SK-N-SH (cell line): ENCODE data around the gene ENTPD7. TPM values are rescaled to one million over a fixed set of nuclear protein-coding genes. Genes with fewer than 3 reads are reported as not detected.

Source experiments
- CTCF ChIA-PET: fragments of 300-600, 350-600 bp; formaldehyde crosslinking; extraction: SDS; loops from one replicate; lab custom pipeline; 2021; lab: Yijun Ruan, JAX
- POLR2A ChIA-PET: fragments of 350-600 bp; sonication (Branson Sonifier 250); formaldehyde crosslinking; extraction: SDS; loops from one replicate; lab custom pipeline; 2020; ENCODE audit warnings: antibody characterized with exemption, inconsistent platforms; lab: Yijun Ruan, JAX
- DNase-seq: peaks from one replicate; pipeline ENCODE4 v3.0.0; 2012
- H2AFZ ChIP-seq: fragments of 200-600 bp; sonication (generic); 2 replicates; pipeline ENCODE4 v1.8.1; 2016; ENCODE audit warnings: antibody characterized with exemption, mild to moderate bottlenecking, low read depth
- H3F3A ChIP-seq: fragments of 200-600 bp; sonication (generic); replicated peaks from 2 replicates; pipeline ENCODE3; 2016; ENCODE audit warnings: antibody characterized with exemption, mild to moderate bottlenecking; ENCODE audit not compliant: insufficient read depth
- H3K27ac ChIP-seq, 2 experiments: fragments of 200-500 bp in 1 of 2; fragments of 200-600 bp in 1 of 2; sonication (Bioruptor generic) in 1 of 2; sonication (generic), shearing (Covaris generic) in 1 of 2; 2 replicates each; pipeline versions ENCODE4 v1.5.1 to v1.6.1; 2014 to 2016; ENCODE audit warnings: low read depth in 2 of 2, inconsistent platforms in 1 of 2, low read length in 1 of 2, mild to moderate bottlenecking in 1 of 2, mixed read lengths in 1 of 2
- H3K27me3 ChIP-seq: fragments of 200-600 bp; sonication (generic), shearing (Covaris generic); 2 replicates; pipeline ENCODE4 v1.6.1; 2016; ENCODE audit warnings: mixed run types; ENCODE audit not compliant: insufficient read depth
- H3K36me3 ChIP-seq, 2 experiments: fragments of 200-500 bp in 1 of 2; fragments of 200-600 bp in 1 of 2; sonication (Bioruptor generic) in 1 of 2; sonication (generic) in 1 of 2; replicated peaks in 1 of 2; 2 replicates each; pipeline versions ENCODE3 to v1.5.1; 2014 to 2016; ENCODE audit warnings: low read length in 1 of 2, mild to moderate bottlenecking in 1 of 2; ENCODE audit not compliant: insufficient read depth in 2 of 2, control insufficient read depth in 1 of 2
- H3K4me1 ChIP-seq, 2 experiments: fragments of 200-500 bp in 1 of 2; fragments of 200-600 bp in 1 of 2; sonication (Bioruptor generic) in 1 of 2; sonication (generic), shearing (Covaris generic) in 1 of 2; 2 replicates each; pipeline versions ENCODE4 v1.5.1 to v1.6.1; 2014 to 2016; ENCODE audit warnings: low read depth in 1 of 2, low read length in 1 of 2, mixed run types in 1 of 2; ENCODE audit not compliant: insufficient read depth in 2 of 2, control insufficient read depth in 1 of 2
- H3K4me2 ChIP-seq: fragments of 200-600 bp; sonication (generic), shearing (Covaris generic); 2 replicates; pipeline ENCODE4 v1.6.1; 2017; ENCODE audit warnings: mixed run types
- H3K4me3 ChIP-seq, 2 experiments: fragments of 200-500 bp in 1 of 2; fragments of 200-600 bp in 1 of 2; sonication (Bioruptor generic) in 1 of 2; sonication (generic), shearing (Covaris generic) in 1 of 2; 2 replicates each; pipeline versions ENCODE4 v1.5.1 to v1.8.1; 2014 to 2016; ENCODE audit warnings: low read depth in 2 of 2, inconsistent platforms in 1 of 2, low read length in 1 of 2, mild to moderate bottlenecking in 1 of 2, mixed read lengths in 1 of 2, moderate library complexity in 1 of 2
- H3K79me2 ChIP-seq: fragments of 200-600 bp; sonication (generic); 2 replicates; pipeline ENCODE4 v1.8.1; 2017; ENCODE audit warnings: mild to moderate bottlenecking; ENCODE audit not compliant: insufficient read depth
- H3K9ac ChIP-seq: fragments of 200-600 bp; sonication (generic); 2 replicates; pipeline ENCODE4 v1.6.1; 2017; ENCODE audit warnings: mixed run types
- H3K9me2 ChIP-seq: fragments of 200-600 bp; sonication (generic); 2 replicates; pipeline ENCODE4 v1.6.1; 2017; ENCODE audit warnings: mixed run types
- H3K9me3 ChIP-seq: fragments of 200-600 bp; sonication (generic); 2 replicates; pipeline ENCODE4 v1.6.1; 2017; ENCODE audit warnings: mixed run types, mild to moderate bottlenecking, moderate library complexity
- H4K20me1 ChIP-seq: fragments of 200-600 bp; sonication (generic); 2 replicates; pipeline ENCODE4 v1.6.1; 2017; ENCODE audit warnings: mild to moderate bottlenecking, mixed run types; ENCODE audit not compliant: insufficient read depth
- ELF1 ChIP-seq: IDR thresholded peaks from 2 replicates; pipeline ENCODE4 v1.4.0; 2012
- EP300 ChIP-seq, 2 experiments: IDR thresholded peaks; 2 replicates each; pipeline versions ENCODE4 v1.4.0 to v1.6.1; 2012; ENCODE audit warnings: borderline replicate concordance in 1 of 2, low read depth in 1 of 2, low read length in 1 of 2
- GABPA ChIP-seq: IDR thresholded peaks from 2 replicates; pipeline ENCODE4 v1.4.0; 2012; ENCODE audit warnings: low read depth, mild to moderate bottlenecking
- JUND ChIP-seq: IDR thresholded peaks from 2 replicates; pipeline ENCODE4 v1.4.0; 2012
- NRF1 ChIP-seq: IDR thresholded peaks from 2 replicates; pipeline ENCODE4 v1.6.1; 2012; ENCODE audit warnings: low read depth, mild to moderate bottlenecking, low read length
- POLR2AphosphoS5 ChIP-seq: IDR thresholded peaks from 2 replicates; pipeline ENCODE4 v1.6.1; 2012; ENCODE audit warnings: low read depth, low read length
- RFX5 ChIP-seq: IDR thresholded peaks from 2 replicates; pipeline ENCODE4 v1.6.1; 2012; ENCODE audit warnings: mild to moderate bottlenecking, improper control_type of control experiment, low read length
- TEAD4 ChIP-seq: IDR thresholded peaks from 2 replicates; pipeline ENCODE4 v1.4.0; 2012; ENCODE audit warnings: mild to moderate bottlenecking, borderline replicate concordance; ENCODE audit not compliant: insufficient read depth
- WGBS: methylation state at CpG from one replicate; pipeline ENCODE4 v1.1.6; 2017; ENCODE audit warnings: low lambda C conversion rate; 5-methylcytosine and 5-hydroxymethylcytosine counted together
- polyA plus RNA-seq, 3 experiments: library from polyadenylated mRNA; depleted of rRNA; stranded (reverse); fragments of >200 nt; gene quantifications; 2 replicates each; pipeline ENCODE4 v1.2.3, GENCODE V29; 2012
- TF ChIP-seq, protein P1 (sequence below): IDR thresholded peaks from 2 replicates; pipeline ENCODE4 v1.4.0; 2012; ENCODE audit warnings: low read depth, borderline replicate concordance
- TF ChIP-seq, protein P2 (sequence below): IDR thresholded peaks from 2 replicates; pipeline ENCODE4 v1.4.0; 2012; ENCODE audit warnings: low read depth, borderline replicate concordance
- TF ChIP-seq, protein P3 (sequence below): IDR thresholded peaks from 2 replicates; pipeline ENCODE4 v1.4.0; 2012; ENCODE audit warnings: low read depth

ENTPD7 gene
- polyA plus RNA-seq, 1 of the 3 experiments (the other 2 are of a cell fraction), result 3.9 TPM

DNA sequence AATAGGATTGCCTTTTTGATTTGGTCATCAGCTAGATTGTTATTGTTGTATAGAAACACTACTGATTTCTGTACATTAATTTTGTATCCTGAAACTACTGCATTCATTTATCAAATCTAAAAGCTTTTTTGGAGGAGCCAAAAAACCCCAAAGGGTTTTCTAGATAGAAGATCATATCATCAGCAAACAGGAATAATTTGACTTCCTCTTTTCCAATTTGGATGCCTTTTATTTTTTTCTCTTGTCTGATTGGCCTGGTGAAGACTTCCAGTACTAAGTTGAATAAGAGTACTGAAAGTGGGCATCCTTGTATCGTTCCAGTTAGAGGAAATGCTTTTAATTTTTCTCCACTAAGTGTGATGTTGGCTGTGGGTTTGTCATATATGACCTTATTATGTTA is 10.6 kb upstream of the ENTPD7 start:
- no peak overlapping the region for H3K27ac ChIP-seq
- H3K4me2 ChIP-seq, result no peak overlapping the region
- H2AFZ ChIP-seq, result no peak overlapping the region
- TF ChIP-seq ELF1 (no peak), TEAD4 (no peak), EP300 (IDR thresholded peaks at IDR 0.05; ENCODE audit: borderline replicate concordance in 1 of 2, low read depth in 1 of 2, low read length in 1 of 2) (no peak), JUND (no peak)
- TF ChIP-seq, protein P1, sequence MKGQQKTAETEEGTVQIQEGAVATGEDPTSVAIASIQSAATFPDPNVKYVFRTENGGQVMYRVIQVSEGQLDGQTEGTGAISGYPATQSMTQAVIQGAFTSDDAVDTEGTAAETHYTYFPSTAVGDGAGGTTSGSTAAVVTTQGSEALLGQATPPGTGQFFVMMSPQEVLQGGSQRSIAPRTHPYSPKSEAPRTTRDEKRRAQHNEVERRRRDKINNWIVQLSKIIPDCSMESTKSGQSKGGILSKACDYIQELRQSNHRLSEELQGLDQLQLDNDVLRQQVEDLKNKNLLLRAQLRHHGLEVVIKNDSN, result no peak
- TF ChIP-seq, protein P2, sequence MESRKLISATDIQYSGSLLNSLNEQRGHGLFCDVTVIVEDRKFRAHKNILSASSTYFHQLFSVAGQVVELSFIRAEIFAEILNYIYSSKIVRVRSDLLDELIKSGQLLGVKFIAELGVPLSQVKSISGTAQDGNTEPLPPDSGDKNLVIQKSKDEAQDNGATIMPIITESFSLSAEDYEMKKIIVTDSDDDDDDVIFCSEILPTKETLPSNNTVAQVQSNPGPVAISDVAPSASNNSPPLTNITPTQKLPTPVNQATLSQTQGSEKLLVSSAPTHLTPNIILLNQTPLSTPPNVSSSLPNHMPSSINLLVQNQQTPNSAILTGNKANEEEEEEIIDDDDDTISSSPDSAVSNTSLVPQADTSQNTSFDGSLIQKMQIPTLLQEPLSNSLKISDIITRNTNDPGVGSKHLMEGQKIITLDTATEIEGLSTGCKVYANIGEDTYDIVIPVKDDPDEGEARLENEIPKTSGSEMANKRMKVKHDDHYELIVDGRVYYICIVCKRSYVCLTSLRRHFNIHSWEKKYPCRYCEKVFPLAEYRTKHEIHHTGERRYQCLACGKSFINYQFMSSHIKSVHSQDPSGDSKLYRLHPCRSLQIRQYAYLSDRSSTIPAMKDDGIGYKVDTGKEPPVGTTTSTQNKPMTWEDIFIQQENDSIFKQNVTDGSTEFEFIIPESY, result no peak
- no peaks in the 10 kb centered on the region for H3K4me1 ChIP-seq
- H4K20me1 ChIP-seq, result no peaks in the 10 kb centered on the region
- H3K9me3 ChIP-seq, result no peaks in the 10 kb centered on the region; the same call in 1 of the 2 replicates
- no peaks in the 10 kb centered on the region for H3K36me3 ChIP-seq
- no peaks in the 10 kb centered on the region for H3K79me2 ChIP-seq
- DNase-seq, result no peak
- no peaks in the 10 kb centered on the region for H3F3A ChIP-seq
- CTCF ChIA-PET, result interaction anchor here (1.7 kb wide), 1 partner anchor 213 kb away, joined by 4 read pairs; no protein-coding TSS in a partner anchor
- H3K27me3 ChIP-seq, result no peaks in the 10 kb centered on the region
- POLR2A ChIA-PET, result no interaction called here
- H3K9me2 ChIP-seq, result no peaks in the 10 kb centered on the region
- 0% methylated on average over 1 of the region's 1 CpG for WGBS
- H3K9ac ChIP-seq, result no peak overlapping the region
- H3K4me3 ChIP-seq, result no peak overlapping the region

DNA sequence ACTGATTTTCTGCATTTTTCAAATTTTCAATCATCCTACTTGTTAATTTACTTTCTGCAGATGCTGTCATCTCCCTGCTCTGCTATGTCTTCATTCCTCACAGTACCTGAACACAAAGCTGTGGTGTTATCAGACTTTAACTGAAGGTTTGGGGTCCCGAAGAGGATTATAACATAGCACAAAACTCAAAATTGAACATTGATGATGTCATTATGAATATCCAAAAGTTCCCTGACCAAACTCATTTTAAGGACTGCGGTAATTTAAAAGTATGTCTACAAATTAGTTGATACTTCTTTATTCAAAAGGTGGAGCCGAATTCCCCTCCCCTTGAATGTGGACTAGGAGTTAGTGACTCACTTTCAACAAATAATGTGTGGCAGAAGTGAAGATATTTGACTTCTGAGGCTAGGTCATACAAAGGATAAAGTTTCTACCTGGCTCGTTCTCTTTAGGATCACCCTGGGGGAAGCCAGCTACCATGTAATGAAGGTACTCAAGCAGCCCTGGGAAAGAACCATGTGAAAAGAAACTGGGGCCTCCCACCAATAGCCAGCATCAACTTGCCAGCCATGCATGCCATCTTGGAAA is 6.4 kb upstream of the ENTPD7 start:
- Histone ChIP-seq H3K9ac (no peak overlapping the region), H2AFZ (no peak overlapping the region), H3K4me2 (no peak overlapping the region), H3K9me2 (no peaks in the 10 kb centered on the region), H4K20me1 (no peaks in the 10 kb centered on the region), H3K27me3 (no peaks in the 10 kb centered on the region), H3K4me3 (no peak overlapping the region), H3K9me3 (no peaks in the 10 kb centered on the region), H3K27ac (no peak overlapping the region), H3K4me1 (no peaks in the 10 kb centered on the region; a peak in 1 of 4 replicates), H3K36me3 (no peaks in the 10 kb centered on the region), H3F3A (no peaks in the 10 kb centered on the region), H3K79me2 (no peaks in the 10 kb centered on the region)
- DNase-seq, result no peak
- POLR2A ChIA-PET, result no interaction called here
- 76% methylated on average over 4 of the region's 4 CpGs for WGBS
- CTCF ChIA-PET, result interaction anchor here (1.1 kb wide), 1 partner anchor 23 kb away, joined by 3 read pairs; no protein-coding TSS in a partner anchor
- no peak for TF ChIP-seq JUND
- no peak for TF ChIP-seq POLR2AphosphoS5
- TF ChIP-seq, protein P3, sequence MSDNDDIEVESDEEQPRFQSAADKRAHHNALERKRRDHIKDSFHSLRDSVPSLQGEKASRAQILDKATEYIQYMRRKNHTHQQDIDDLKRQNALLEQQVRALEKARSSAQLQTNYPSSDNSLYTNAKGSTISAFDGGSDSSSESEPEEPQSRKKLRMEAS, result no peak
- no peak for TF ChIP-seq NRF1
- no peak for TF ChIP-seq GABPA
- no peak for TF ChIP-seq RFX5
